Measurements from ENCODE around the gene GPRC5D. TPM values are rescaled to one million over a fixed set of nuclear protein-coding genes. Genes with fewer than 3 reads are reported as not detected.

The GPRC5D gene
- total and polyA plus RNA-seq, 3 donors from 2014 or later: 0.68 to 5.5 (median 4.0) TPM

GRCh38 chr12:12918781-12919389, 33.1 kb downstream of the GPRC5D start:
- H3K27ac ChIP-seq: no peak overlapping the region
- TF ChIP-seq CTCF (IDR thresholded peaks at IDR 0.05) (no peak), POLR2A (IDR thresholded peaks at IDR 0.05) (no peak)
- 87 to 96% methylated on average over 6 of the region's 6 CpGs for WGBS, 2 donors
- no peak for DNase-seq
- no peak overlapping the region for H3K4me3 ChIP-seq
- no peaks in the 10 kb centered on the region for H3K9me3 ChIP-seq
- no peaks in the 10 kb centered on the region for H3K4me1 ChIP-seq
- intact Hi-C loops (cut with DNase I; ENCODE audit: low total_unique reads): loop anchor here (10.0 kb wide), 3 partner anchors 66 to 286 kb away; no protein-coding TSS in a partner anchor
- H3K36me3 ChIP-seq (ENCODE audit: low read depth, missing control alignments): no peaks in the 10 kb centered on the region
- H3K27me3 ChIP-seq: no peaks in the 10 kb centered on the region

- no peak for DNase-seq
- intact Hi-C loops (cut with DNase I; ENCODE audit: low total_unique reads): loop anchor here (10.0 kb wide), 3 partner anchors 67 to 287 kb away; no protein-coding TSS in a partner anchor
- H3K9me3 ChIP-seq: no peaks in the 10 kb centered on the region
- H3K27me3 ChIP-seq: no peaks in the 10 kb centered on the region
- no peaks in the 10 kb centered on the region for H3K36me3 ChIP-seq (ENCODE audit: low read depth, missing control alignments)
- no peak overlapping the region for H3K4me3 ChIP-seq
- WGBS, 2 donors: 84 to 92% methylated on average over 2 of the region's 2 CpGs
- H3K27ac ChIP-seq: no peak overlapping the region
- no peaks in the 10 kb centered on the region for H3K4me1 ChIP-seq
- TF ChIP-seq POLR2A (IDR thresholded peaks at IDR 0.05) (no peak), CTCF (IDR thresholded peaks at IDR 0.05) (no peak)
These were observed 34.5 kb downstream of the GPRC5D start for GRCh38 chr12:12917517-12917916.

- no peaks in the 10 kb centered on the region for H3K27me3 ChIP-seq
- no peak overlapping the region for H3K4me3 ChIP-seq
- intact Hi-C loops (cut with DNase I; ENCODE audit: low total_unique reads): loop anchor here (10.0 kb wide), 3 partner anchors 68 to 288 kb away; no protein-coding TSS in a partner anchor
- H3K9me3 ChIP-seq: no peaks in the 10 kb centered on the region
- peak; percentile 94 for DNase-seq
- no peaks in the 10 kb centered on the region for H3K4me1 ChIP-seq
- 12 to 19% methylated on average over 19 of the region's 19 CpGs for WGBS, 2 donors
- H3K27ac ChIP-seq: peak overlapping the region in 1 of 2 donors; percentile 77
- no peaks in the 10 kb centered on the region for H3K36me3 ChIP-seq (ENCODE audit: low read depth, missing control alignments)
- TF ChIP-seq POLR2A (IDR thresholded peaks at IDR 0.05): no peak
- TF ChIP-seq CTCF (IDR thresholded peaks at IDR 0.05): peak; percentile 87 to 98 (median 96)
These were observed 35.6 kb downstream of the GPRC5D start for GRCh38 chr12:12916135-12916944.

GRCh38 chr12:12915656-12916055, 36.3 kb downstream of the GPRC5D start:
- no peaks in the 10 kb centered on the region for H3K9me3 ChIP-seq
- 66 to 71% methylated on average over 10 of the region's 10 CpGs for WGBS, 2 donors
- peak overlapping the region in 1 of 2 donors; percentile 77 for H3K27ac ChIP-seq
- H3K36me3 ChIP-seq (ENCODE audit: low read depth, missing control alignments): no peaks in the 10 kb centered on the region
- H3K27me3 ChIP-seq: no peaks in the 10 kb centered on the region
- no peak for DNase-seq
- peaks cover 5% of the 10 kb centered on the region for H3K4me1 ChIP-seq
- TF ChIP-seq CTCF (IDR thresholded peaks at IDR 0.05) (no peak), POLR2A (IDR thresholded peaks at IDR 0.05) (no peak)
- intact Hi-C loops (cut with DNase I; ENCODE audit: low total_unique reads): loop anchor here (10.0 kb wide), 3 partner anchors 69 to 289 kb away; no protein-coding TSS in a partner anchor
- H3K4me3 ChIP-seq: no peak overlapping the region

Measured in testis (tissue), 3 donors.